ENCODE data around the gene VSTM2L.

DNA sequence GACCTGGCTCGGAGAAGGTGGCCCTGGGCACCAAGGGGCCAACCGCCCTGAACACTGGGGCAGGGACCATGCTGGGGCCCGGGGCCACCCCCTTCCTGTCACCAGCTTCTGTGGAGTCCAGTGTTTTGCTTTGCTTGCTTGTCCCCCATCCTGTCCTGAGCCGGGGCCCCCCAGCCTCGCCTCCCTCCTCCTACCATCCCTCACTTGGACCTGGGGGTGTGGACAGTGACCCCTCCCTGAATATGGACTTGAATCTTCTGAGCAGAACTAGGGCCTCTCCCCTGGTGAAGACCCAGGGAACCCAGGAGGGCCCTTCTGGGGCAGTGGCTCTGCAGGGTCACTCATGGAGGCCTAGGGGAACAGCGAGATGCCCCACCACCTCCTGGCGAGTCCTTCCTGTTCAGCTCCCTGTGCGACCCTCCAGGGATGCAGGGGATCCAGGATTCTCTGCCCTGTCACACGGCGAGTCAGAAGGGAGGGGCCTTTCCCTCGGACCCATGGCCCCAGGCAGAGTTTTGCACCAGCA, 41.6 kb downstream of the VSTM2L start:
- no peak for TF ChIP-seq EZH2 (IDR thresholded peaks at IDR 0.05; ENCODE audit: insufficient read depth, poor library complexity, severe bottlenecking)
- TF ChIP-seq EZH2phosphoT487 (IDR thresholded peaks at IDR 0.05; ENCODE audit: insufficient read depth, low read depth): no peak

All from GM23248 (cell line).